Ovary (tissue), 9 donors: ENCODE results near the gene SERPINA4. TPM values are rescaled to one million over a fixed set of nuclear protein-coding genes. Genes with fewer than 3 reads are reported as not detected.

ENCODE experiments used
- DNase-seq, 5 donors: peaks; one replicate each; pipeline ENCODE4 v3.0.0-alpha.2; 2019 to 2020
- H3K27ac ChIP-seq, 2 donors: fragments of 200-600 bp; one replicate each; pipeline versions ENCODE4 v1.5.1 to v1.8.0; 2019 to 2022
- H3K27me3 ChIP-seq: fragments of 200-600 bp; one replicate; pipeline ENCODE4 v1.8.0; 2022
- H3K36me3 ChIP-seq: fragments of 200-600 bp; sonication (generic); one replicate; pipeline ENCODE4 v1.5.1; 2019
- H3K4me1 ChIP-seq: one replicate; pipeline ENCODE4 v1.8.1; 2013; ENCODE audit warnings: mild to moderate bottlenecking, moderate library complexity; ENCODE audit not compliant: insufficient read depth
- H3K4me3 ChIP-seq: fragments of 200-600 bp; sonication (generic); one replicate; pipeline ENCODE4 v1.5.1; 2017
- H3K9me3 ChIP-seq, 2 donors: fragments of 200-600 bp in 1 of 2; sonication (generic) in 1 of 2; one replicate each; pipeline versions ENCODE4 v1.5.1 to v1.8.1; 2013 to 2019; ENCODE audit warnings: mild to moderate bottlenecking in 1 of 2, moderate library complexity in 1 of 2
- EP300 ChIP-seq: sonication (generic); formaldehyde crosslinking; IDR thresholded peaks from one replicate; pipeline ENCODE4 v1.6.1; 2017; ENCODE audit warnings: antibody characterized with exemption
- POLR2A ChIP-seq: fragments of 450-650 bp; IDR thresholded peaks from one replicate; pipeline ENCODE4 v1.6.1; 2017; ENCODE audit warnings: antibody characterized with exemption, mild to moderate bottlenecking, moderate library complexity
- WGBS, 3 donors: extraction: QIAGEN DNeasy Blood & Tissue Kit in 1 of 3; methylation state at CpG; one replicate each; pipeline versions ENCODE4 v1.1.5 to v1.1.7; 2013 to 2017; 5-methylcytosine and 5-hydroxymethylcytosine counted together
- intact Hi-C, 4 donors: fragments of 100-400 bp; cut with DNase I; formaldehyde crosslinking; loops; one replicate each; pipeline versions ENCODE4 v1.11.0 to v1.15.1; 2022 to 2023
- polyA plus RNA-seq, 2 donors: library from polyadenylated mRNA; stranded (reverse); fragments of 200-250 nt in 1 of 2; fragments of 350-450 nt in 1 of 2; fragmentation: Illumina TruSeq in 1 of 2; extraction: RNeasy Lipid Tissue Mini Kit (QIAGEN cat#74804) in 1 of 2; gene quantifications; one replicate each; pipeline ENCODE4 v1.2.3, GENCODE V29; 2013 to 2014
- total RNA-seq, 7 donors: library from RNA; depleted of rRNA in 2 of 7; stranded (reverse); fragments of >200 nt in 2 of 7; fragmentation: NEBNext Ultra II Directional in 3 of 7; extraction: Animal tissue kit (Norgen Biotek cat#: 25700) in 3 of 7; gene quantifications; one replicate each; pipeline versions ENCODE4 v1.1.0 to v1.2.4, GENCODE V29; 2016 to 2023
- TF ChIP-seq, protein P1 (sequence below), 3 donors: fragments of 450-650 bp in 2 of 3; fragments of 200-600 bp in 1 of 3; IDR thresholded peaks; one replicate each; pipeline versions ENCODE4 v1.5.1 to v1.8.0; 2016 to 2022; ENCODE audit warnings: antibody characterized with exemption in 3 of 3, mild to moderate bottlenecking in 1 of 3
- donor health status: DM: no; HTN: no; CAD: no; lungs with moderate emphysema.
- donor health status: DM: no; HTN: no; CAD: no.
- donor health status: Bipolar disorder and iron deficiency.
- donor health status: DM: yes; HTN: yes; CAD: no.
- donor health status: DM: no; HTN: no; CAD: no.
- donor health status: DM: yes; HTN: yes; CAD: no.

Gene SERPINA4
- total and polyA plus RNA-seq, 9 donors: 0.11 to 0.22 (median 0.15) TPM; not detected in 5

DNA sequence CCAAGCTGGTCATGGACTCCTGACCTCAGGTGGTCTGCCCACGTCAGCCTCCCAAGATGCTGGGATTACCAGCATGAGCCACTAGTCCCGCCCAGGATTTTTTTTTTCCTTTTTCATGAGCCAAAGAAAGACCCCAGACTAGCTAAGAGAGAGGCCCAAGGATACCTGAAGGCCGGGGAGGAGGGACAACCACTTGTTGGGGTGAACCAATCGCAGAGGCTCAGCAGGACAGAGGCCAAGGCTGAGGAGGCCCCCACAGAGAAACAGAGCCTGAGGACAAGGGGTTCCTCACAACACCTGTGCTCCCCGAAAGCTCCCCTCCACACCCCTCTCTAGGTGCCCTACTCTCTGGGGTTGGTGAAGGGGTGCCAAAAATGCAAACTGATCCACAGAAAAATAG lies 49.9 kb downstream of the SERPINA4 start:
- intact Hi-C loops: no loop called here
- Histone ChIP-seq H3K4me1 (peaks cover 25% of the 10 kb centered on the region), H3K4me3 (no peak overlapping the region), H3K27me3 (no peaks in the 10 kb centered on the region), H3K9me3 (no peaks in the 10 kb centered on the region), H3K36me3 (no peaks in the 10 kb centered on the region), H3K27ac (peak overlapping the region; percentile 37 to 88)
- TF ChIP-seq, protein P1, sequence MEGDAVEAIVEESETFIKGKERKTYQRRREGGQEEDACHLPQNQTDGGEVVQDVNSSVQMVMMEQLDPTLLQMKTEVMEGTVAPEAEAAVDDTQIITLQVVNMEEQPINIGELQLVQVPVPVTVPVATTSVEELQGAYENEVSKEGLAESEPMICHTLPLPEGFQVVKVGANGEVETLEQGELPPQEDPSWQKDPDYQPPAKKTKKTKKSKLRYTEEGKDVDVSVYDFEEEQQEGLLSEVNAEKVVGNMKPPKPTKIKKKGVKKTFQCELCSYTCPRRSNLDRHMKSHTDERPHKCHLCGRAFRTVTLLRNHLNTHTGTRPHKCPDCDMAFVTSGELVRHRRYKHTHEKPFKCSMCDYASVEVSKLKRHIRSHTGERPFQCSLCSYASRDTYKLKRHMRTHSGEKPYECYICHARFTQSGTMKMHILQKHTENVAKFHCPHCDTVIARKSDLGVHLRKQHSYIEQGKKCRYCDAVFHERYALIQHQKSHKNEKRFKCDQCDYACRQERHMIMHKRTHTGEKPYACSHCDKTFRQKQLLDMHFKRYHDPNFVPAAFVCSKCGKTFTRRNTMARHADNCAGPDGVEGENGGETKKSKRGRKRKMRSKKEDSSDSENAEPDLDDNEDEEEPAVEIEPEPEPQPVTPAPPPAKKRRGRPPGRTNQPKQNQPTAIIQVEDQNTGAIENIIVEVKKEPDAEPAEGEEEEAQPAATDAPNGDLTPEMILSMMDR (IDR thresholded peaks at IDR 0.05): no peak
- TF ChIP-seq EP300 (no peak), POLR2A (no peak)
- DNase-seq: no peak
- 93 to 99% (median 98%) methylated on average over 5 of the region's 5 CpGs for WGBS, 3 donors

DNA sequence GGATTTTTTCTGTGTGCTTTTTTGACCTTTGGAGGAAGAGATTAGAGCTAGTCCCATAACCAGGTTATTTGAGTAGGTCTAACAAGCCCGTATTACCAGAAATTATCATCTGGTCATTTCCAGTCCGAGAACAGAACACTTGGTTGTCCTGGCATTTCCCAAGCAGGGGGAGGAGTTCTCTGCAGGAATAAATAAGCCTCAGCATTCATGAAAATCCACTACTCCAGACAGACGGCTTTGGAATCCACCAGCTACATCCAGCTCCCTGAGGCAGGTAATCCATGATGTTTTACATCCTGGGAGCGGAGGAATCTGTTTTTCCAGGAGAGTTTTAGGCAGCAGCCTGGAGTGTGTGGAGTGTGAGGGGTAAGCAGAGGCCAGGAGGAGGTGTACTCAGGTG lies 50.9 kb downstream of the SERPINA4 start, which contains the start of gene SERPINA3:
TSS of gene SERPINA3 (plus strand) at position 218 of the 400 bp plus-strand sequence. CDS start 2,051 bp downstream, outside the sequence.
- H3K9me3 ChIP-seq: no peaks in the 10 kb centered on the region
- intact Hi-C loops: no loop called here
- H3K36me3 ChIP-seq: no peaks in the 10 kb centered on the region
- no peak within 1 kb of the TSS for H3K4me3 ChIP-seq
- peak in 2 of 5 donors; percentile 55 to 75 for DNase-seq
- TF ChIP-seq POLR2A: peak; percentile 78
- TF ChIP-seq, protein P1 (IDR thresholded peaks at IDR 0.05): no peak
- TF ChIP-seq EP300: peak; percentile 94
- 21 to 26% (median 26%) methylated on average over 4 of the region's 4 CpGs for WGBS, 3 donors
- no peaks in the 10 kb centered on the region for H3K27me3 ChIP-seq
- peaks cover 25% of the 10 kb centered on the region for H3K4me1 ChIP-seq
- H3K27ac ChIP-seq: peak within 1 kb of the TSS; percentile 85 to 88

DNA sequence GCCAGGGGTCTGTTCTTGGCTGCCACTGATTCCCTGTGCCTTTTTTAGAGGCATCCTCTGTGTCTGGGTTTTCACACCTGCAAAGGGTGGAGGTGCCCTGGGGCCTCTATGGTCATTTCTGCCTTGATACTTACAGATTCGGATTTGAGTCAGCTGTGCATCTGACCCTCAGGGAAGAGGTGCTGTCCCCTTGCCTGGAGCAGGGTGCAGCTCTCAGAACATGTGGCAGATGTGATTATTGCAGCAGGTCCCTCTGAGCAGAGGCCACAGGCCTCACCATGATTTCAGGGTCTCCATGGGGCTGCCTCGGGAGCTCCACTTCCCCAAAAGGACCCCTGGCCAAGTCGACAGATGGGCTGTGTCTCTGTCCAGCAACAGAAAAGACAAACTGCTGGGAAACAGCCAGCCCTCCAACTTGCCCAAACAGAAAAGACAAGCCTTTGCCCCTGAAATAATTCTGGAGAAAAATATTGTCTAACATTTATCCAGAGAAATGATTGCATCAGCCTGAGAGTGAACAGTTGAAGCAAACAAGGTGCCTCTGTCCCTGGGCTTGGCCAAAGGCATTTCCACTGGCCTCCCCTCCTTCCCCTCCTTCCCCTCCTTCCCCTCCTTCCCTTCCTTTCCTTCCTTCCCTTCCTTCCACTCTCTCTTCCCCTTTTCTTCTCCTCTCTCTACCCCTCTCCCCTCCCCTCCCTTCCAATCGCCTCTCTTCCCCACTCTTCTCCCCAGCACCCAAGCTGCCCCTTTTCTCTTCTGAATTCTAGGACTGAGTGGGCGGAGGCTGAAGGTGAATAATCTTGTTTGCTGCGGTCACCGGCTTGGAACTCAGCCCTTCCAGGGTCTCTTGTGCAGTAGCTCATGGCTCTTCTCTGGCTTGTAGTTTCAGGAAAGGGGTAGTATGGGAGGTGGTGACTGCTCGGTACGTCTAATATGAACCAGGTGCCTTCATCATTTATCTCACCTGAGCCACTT lies 51.6 kb downstream of the SERPINA4 start:
- no peaks in the 10 kb centered on the region for H3K27me3 ChIP-seq
- no peaks in the 10 kb centered on the region for H3K36me3 ChIP-seq
- no peak overlapping the region for H3K4me3 ChIP-seq
- peaks cover 25% of the 10 kb centered on the region for H3K4me1 ChIP-seq
- H3K27ac ChIP-seq: peak overlapping the region; percentile 85 to 88
- H3K9me3 ChIP-seq: no peaks in the 10 kb centered on the region
- peak; percentile 70 to 80 (median 73) for DNase-seq
- WGBS, 3 donors: 29 to 42% (median 31%) methylated on average over 9 of the region's 9 CpGs
- intact Hi-C loops: no loop called here
- TF ChIP-seq EP300: no peak
- TF ChIP-seq POLR2A: no peak
- TF ChIP-seq, protein P1 (IDR thresholded peaks at IDR 0.05): peak in 1 of 3 donors; percentile 34

GRCh38 chr14:94613720-94614644 lies 52.7 kb downstream of the SERPINA4 start:
- Histone ChIP-seq H3K9me3 (no peaks in the 10 kb centered on the region), H3K27me3 (no peaks in the 10 kb centered on the region), H3K36me3 (no peaks in the 10 kb centered on the region), H3K27ac (peak overlapping the region; percentile 85 to 88), H3K4me1 (peaks cover 25% of the 10 kb centered on the region), H3K4me3 (no peak overlapping the region)
- WGBS, 3 donors: 90 to 92% (median 91%) methylated on average over 20 of the region's 20 CpGs
- no peak for DNase-seq
- TF ChIP-seq, protein P1 (IDR thresholded peaks at IDR 0.05): no peak
- no peak for TF ChIP-seq POLR2A
- no peak for TF ChIP-seq EP300
- intact Hi-C loops: no loop called here
